Measurements from ENCODE around the gene CHAF1A. TPM values are rescaled to one million over a fixed set of nuclear protein-coding genes. Genes with fewer than 3 reads are reported as not detected.

CHAF1A gene, protein sequence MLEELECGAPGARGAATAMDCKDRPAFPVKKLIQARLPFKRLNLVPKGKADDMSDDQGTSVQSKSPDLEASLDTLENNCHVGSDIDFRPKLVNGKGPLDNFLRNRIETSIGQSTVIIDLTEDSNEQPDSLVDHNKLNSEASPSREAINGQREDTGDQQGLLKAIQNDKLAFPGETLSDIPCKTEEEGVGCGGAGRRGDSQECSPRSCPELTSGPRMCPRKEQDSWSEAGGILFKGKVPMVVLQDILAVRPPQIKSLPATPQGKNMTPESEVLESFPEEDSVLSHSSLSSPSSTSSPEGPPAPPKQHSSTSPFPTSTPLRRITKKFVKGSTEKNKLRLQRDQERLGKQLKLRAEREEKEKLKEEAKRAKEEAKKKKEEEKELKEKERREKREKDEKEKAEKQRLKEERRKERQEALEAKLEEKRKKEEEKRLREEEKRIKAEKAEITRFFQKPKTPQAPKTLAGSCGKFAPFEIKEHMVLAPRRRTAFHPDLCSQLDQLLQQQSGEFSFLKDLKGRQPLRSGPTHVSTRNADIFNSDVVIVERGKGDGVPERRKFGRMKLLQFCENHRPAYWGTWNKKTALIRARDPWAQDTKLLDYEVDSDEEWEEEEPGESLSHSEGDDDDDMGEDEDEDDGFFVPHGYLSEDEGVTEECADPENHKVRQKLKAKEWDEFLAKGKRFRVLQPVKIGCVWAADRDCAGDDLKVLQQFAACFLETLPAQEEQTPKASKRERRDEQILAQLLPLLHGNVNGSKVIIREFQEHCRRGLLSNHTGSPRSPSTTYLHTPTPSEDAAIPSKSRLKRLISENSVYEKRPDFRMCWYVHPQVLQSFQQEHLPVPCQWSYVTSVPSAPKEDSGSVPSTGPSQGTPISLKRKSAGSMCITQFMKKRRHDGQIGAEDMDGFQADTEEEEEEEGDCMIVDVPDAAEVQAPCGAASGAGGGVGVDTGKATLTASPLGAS
- polyA plus RNA-seq (2012; ENCODE audit: insufficient read length, low read depth), result 51.4 TPM

DNA sequence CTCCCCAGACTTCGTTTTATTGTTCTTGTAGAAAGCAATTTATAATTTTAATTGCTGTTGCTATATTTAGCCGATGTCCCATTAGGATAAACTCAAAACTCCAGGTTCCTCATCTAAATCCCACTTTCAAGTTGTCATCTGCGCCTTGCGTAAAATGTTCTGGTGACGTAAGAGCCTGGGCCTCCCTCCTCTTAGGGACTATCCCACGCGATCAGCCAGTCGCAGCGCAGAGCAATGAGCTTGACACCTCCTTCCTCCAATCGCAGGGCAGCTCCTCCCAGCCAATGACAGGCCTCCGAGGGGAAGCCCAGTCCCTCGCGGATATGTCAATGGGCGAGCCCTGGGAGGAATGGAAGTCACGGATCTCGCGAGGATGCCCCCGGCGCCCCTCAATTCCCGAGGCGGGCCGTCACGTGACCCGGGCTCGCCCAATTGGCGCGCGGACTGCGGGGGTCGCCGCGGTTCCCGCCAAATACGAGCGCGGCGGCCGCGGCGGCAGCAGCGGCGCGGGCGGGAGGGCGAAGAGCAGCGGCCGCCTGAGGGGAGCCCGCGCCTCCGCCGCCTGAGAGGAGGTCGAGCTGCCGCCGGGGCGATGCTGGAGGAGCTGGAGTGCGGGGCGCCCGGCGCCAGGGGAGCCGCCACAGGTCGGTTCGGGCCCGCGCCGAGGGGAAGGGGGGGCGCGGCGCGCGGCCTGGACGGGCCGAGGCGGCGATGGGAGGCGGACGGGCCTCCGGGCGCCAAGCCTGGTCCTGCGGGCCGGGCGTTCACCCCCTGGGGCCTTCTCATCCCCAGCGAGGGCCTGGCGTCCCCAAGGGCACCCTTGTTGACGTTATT is at the start of gene CHAF1A:
CHAF1A (plus strand) TSS at position 470 of the 834 bp plus-strand sequence; CDS start at position 593, 123 bp downstream.
- TF ChIP-seq FOXP2 (optimal IDR thresholded peaks at IDR 0.05; ENCODE audit: borderline replicate concordance, extremely low read depth, extremely low read length, insufficient read depth), result peak; percentile 59
- peak; percentile 60; the same call in 1 of the 2 replicates for TF ChIP-seq POLR2AphosphoS5 (IDR thresholded peaks at IDR 0.05; ENCODE audit: low read depth, low read length)
- TF ChIP-seq SIN3A (IDR thresholded peaks at IDR 0.05; ENCODE audit: borderline replicate concordance, insufficient read depth, low read length), result peak; percentile 41
- TF ChIP-seq, protein P1, sequence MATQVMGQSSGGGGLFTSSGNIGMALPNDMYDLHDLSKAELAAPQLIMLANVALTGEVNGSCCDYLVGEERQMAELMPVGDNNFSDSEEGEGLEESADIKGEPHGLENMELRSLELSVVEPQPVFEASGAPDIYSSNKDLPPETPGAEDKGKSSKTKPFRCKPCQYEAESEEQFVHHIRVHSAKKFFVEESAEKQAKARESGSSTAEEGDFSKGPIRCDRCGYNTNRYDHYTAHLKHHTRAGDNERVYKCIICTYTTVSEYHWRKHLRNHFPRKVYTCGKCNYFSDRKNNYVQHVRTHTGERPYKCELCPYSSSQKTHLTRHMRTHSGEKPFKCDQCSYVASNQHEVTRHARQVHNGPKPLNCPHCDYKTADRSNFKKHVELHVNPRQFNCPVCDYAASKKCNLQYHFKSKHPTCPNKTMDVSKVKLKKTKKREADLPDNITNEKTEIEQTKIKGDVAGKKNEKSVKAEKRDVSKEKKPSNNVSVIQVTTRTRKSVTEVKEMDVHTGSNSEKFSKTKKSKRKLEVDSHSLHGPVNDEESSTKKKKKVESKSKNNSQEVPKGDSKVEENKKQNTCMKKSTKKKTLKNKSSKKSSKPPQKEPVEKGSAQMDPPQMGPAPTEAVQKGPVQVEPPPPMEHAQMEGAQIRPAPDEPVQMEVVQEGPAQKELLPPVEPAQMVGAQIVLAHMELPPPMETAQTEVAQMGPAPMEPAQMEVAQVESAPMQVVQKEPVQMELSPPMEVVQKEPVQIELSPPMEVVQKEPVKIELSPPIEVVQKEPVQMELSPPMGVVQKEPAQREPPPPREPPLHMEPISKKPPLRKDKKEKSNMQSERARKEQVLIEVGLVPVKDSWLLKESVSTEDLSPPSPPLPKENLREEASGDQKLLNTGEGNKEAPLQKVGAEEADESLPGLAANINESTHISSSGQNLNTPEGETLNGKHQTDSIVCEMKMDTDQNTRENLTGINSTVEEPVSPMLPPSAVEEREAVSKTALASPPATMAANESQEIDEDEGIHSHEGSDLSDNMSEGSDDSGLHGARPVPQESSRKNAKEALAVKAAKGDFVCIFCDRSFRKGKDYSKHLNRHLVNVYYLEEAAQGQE (IDR thresholded peaks at IDR 0.05; ENCODE audit: insufficient read depth in 1 of 2, low read depth in 2 of 2, low read length in 2 of 2), result no peak
- peak; percentile 67; the same call in 1 of the 2 replicates for TF ChIP-seq TAF1 (IDR thresholded peaks at IDR 0.05; ENCODE audit: borderline replicate concordance, insufficient read depth, low read length)

DNA sequence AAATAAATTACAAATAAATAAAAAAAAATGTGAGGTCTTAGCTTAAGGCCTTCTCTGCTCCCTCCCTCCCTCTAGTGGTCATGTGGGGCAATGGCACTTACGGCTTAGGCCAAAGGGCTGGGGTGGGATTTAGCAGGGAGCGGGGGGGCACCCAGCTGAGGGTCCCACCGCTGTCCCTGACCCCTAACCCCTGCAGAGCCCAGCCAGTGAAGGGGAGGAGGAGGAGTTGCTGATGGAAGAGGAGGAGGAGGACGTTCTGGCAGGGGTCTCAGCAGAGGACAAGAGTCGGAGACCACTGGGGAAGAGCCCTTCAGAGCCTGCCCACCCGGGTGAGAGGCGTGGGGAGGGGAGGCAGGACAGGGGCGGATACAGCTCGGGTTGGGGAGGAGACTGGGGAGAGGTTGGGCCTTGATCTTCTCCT is 49.7 kb upstream of the CHAF1A start:
- TF ChIP-seq POLR2AphosphoS5 (IDR thresholded peaks at IDR 0.05; ENCODE audit: low read depth, low read length), result no peak; the same call in 1 of the 2 replicates
- TF ChIP-seq, protein P1 (IDR thresholded peaks at IDR 0.05; ENCODE audit: insufficient read depth in 1 of 2, low read depth in 2 of 2, low read length in 2 of 2), result no peak
- no peak for TF ChIP-seq FOXP2 (optimal IDR thresholded peaks at IDR 0.05; ENCODE audit: borderline replicate concordance, extremely low read depth, extremely low read length, insufficient read depth)
- TF ChIP-seq SIN3A (IDR thresholded peaks at IDR 0.05; ENCODE audit: borderline replicate concordance, insufficient read depth, low read length), result no peak
- no peak for TF ChIP-seq TAF1 (IDR thresholded peaks at IDR 0.05; ENCODE audit: borderline replicate concordance, insufficient read depth, low read length)

DNA sequence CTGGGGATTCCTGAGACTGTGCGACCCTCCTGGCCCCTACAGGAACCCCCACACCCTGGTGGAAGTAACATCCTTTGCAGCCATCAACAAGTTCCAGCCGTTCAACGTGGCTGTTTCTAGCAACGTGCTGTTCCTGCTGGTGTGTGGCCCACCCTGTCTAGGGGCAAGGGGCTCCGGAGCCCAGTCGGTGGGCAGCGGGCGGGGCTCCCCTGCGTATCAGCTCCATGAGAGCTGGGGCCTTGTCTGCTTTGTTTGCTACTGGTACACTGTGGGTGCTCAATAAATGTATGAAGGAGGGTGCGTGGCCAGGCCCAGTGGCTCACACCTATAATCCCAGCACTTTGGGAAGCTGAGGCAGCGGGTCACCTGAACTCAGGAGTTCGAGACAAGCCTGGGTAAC is 48.2 kb upstream of the CHAF1A start:
- TF ChIP-seq POLR2AphosphoS5 (IDR thresholded peaks at IDR 0.05; ENCODE audit: low read depth, low read length) (no peak), FOXP2 (optimal IDR thresholded peaks at IDR 0.05; ENCODE audit: borderline replicate concordance, extremely low read depth, extremely low read length, insufficient read depth) (no peak), SIN3A (IDR thresholded peaks at IDR 0.05; ENCODE audit: borderline replicate concordance, insufficient read depth, low read length) (no peak), TAF1 (IDR thresholded peaks at IDR 0.05; ENCODE audit: borderline replicate concordance, insufficient read depth, low read length) (no peak)
- TF ChIP-seq, protein P1 (IDR thresholded peaks at IDR 0.05; ENCODE audit: insufficient read depth in 1 of 2, low read depth in 2 of 2, low read length in 2 of 2), result no peak

DNA sequence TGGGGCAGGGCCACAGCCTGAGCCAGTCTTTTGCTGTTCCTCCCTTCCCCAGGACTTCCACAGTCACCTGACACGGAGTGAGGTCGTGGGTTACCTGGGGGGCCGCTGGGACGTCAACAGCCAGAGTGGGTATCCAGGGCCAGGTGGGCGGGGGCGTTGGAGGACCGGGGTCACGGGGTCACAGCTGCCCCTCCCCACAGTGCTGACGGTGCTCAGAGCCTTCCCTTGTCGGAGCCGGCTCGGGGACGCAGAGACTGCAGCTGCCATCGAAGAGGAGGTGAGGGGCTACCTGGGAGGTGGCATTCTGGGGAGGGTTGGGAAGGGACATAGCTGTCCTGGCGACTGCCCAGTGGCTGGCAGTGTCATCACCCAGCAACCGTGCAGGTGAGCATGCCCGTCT is 47.5 kb upstream of the CHAF1A start:
- TF ChIP-seq, protein P1 (IDR thresholded peaks at IDR 0.05; ENCODE audit: insufficient read depth in 1 of 2, low read depth in 2 of 2, low read length in 2 of 2), result no peak
- TF ChIP-seq POLR2AphosphoS5 (IDR thresholded peaks at IDR 0.05; ENCODE audit: low read depth, low read length), result no peak
- no peak for TF ChIP-seq FOXP2 (optimal IDR thresholded peaks at IDR 0.05; ENCODE audit: borderline replicate concordance, extremely low read depth, extremely low read length, insufficient read depth)
- TF ChIP-seq TAF1 (IDR thresholded peaks at IDR 0.05; ENCODE audit: borderline replicate concordance, insufficient read depth, low read length), result no peak
- no peak for TF ChIP-seq SIN3A (IDR thresholded peaks at IDR 0.05; ENCODE audit: borderline replicate concordance, insufficient read depth, low read length)

Measured in PFSK-1 (cell line).